LNCAP (cell line): ENCODE data around the gene TRAPPC2L.

Experiments
- CTCF ChIP-seq: fragments of 450-650 bp; IDR thresholded peaks from 2 replicates; pipeline ENCODE4 v1.5.1; 2017; ENCODE audit warnings: mild to moderate bottlenecking

TRAPPC2L gene

GRCh38 chr16:88874938-88875599 lies 18.1 kb downstream of the TRAPPC2L start:
- TF ChIP-seq CTCF = no peak

GRCh38 chr16:88875703-88876234 lies 18.8 kb downstream of the TRAPPC2L start:
- TF ChIP-seq CTCF = no peak

- no peak for TF ChIP-seq CTCF
Observed at GRCh38 chr16:88876942-88877526, 20.1 kb downstream of the TRAPPC2L start.

GRCh38 chr16:88877564-88878289 lies 20.8 kb downstream of the TRAPPC2L start:
- TF ChIP-seq CTCF = no peak

- TF ChIP-seq CTCF = no peak
Observed at GRCh38 chr16:88878356-88878755, 21.4 kb downstream of the TRAPPC2L start.

GRCh38 chr16:88878967-88879787 lies 22.2 kb downstream of the TRAPPC2L start:
- TF ChIP-seq CTCF = no peak

- TF ChIP-seq CTCF = no peak
Observed at GRCh38 chr16:88879788-88880055, 22.8 kb downstream of the TRAPPC2L start.
